Endothelial cell of umbilical vein (primary cell): ENCODE results near the gene BAG1. TPM values are rescaled to one million over a fixed set of nuclear protein-coding genes. Genes with fewer than 3 reads are reported as not detected.

Source experiments
- BruUV-seq: library from RNA; stranded (reverse); fragments of 400-500 nt; replicated peaks from 2 replicates; lab custom pipeline; 2021; lab: Mats Ljungman, UMichigan
- CTCF ChIA-PET: fragments of 300-600, 350-600 bp; sonication (Branson Sonifier 250); formaldehyde crosslinking; loops from one replicate; lab custom pipeline; 2021; ENCODE audit warnings: antibody characterized with exemption, inconsistent platforms; lab: Charles Lee
- POLR2A ChIA-PET: fragments of 300-600, 350-600 bp; sonication (Branson Sonifier 250); formaldehyde crosslinking; loops from one replicate; lab custom pipeline; 2021; ENCODE audit warnings: antibody characterized with exemption, inconsistent platforms; lab: Charles Lee
- DNase-seq: peaks from one replicate; pipeline ENCODE4 v3.0.0-alpha.2; 2011; ENCODE audit warnings: low read depth, low spot score
- FAIRE-seq: peaks from 2 replicates; lab custom pipeline; 2011; peaks lifted over from hg19 to GRCh38; lab: Jason Lieb, UNC
- H2AFZ ChIP-seq: 2 replicates; pipeline ENCODE4 v1.6.0; 2012; ENCODE audit warnings: low read depth, low read length, control low read depth, inconsistent platforms
- H3K27ac ChIP-seq: 2 replicates; pipeline ENCODE4 v1.5.1; 2011; ENCODE audit warnings: low read depth, mild to moderate bottlenecking, control low read depth, low read length, moderate library complexity; ENCODE audit not compliant: insufficient read depth
- H3K27me3 ChIP-seq, 2 experiments: 2 replicates each; pipeline versions ENCODE4 v1.6.0 to v1.6.1; 2011; ENCODE audit warnings: low read length in 2 of 2, mixed read lengths in 1 of 2; ENCODE audit not compliant: control insufficient read depth in 2 of 2, insufficient read depth in 2 of 2
- H3K36me3 ChIP-seq, 2 experiments: 2 replicates in 1 of 2; 3 replicates in 1 of 2; pipeline ENCODE4 v1.5.1; 2011; ENCODE audit warnings: low read length in 2 of 2, mild to moderate bottlenecking in 1 of 2, moderate library complexity in 1 of 2; ENCODE audit not compliant: control insufficient read depth in 2 of 2, insufficient read depth in 2 of 2; ENCODE audit errors: extremely low read depth in 1 of 2
- H3K4me1 ChIP-seq: 3 replicates; pipeline ENCODE4 v1.5.1; 2011; ENCODE audit warnings: mild to moderate bottlenecking, low read length; ENCODE audit not compliant: control insufficient read depth, insufficient read depth; ENCODE audit errors: extremely low read depth
- H3K4me2 ChIP-seq: 2 replicates; pipeline ENCODE4 v1.6.1; 2011; ENCODE audit warnings: low read length, control low read depth, mixed read lengths; ENCODE audit not compliant: insufficient read depth
- H3K4me3 ChIP-seq, 3 experiments: fragments of 200-600 bp in 1 of 3; sonication (generic), shearing (Covaris generic) in 1 of 3; replicated peaks in 1 of 3; 2 replicates each; pipeline ENCODE4 v1.5.1; 2011 to 2016; ENCODE audit warnings: control low read depth in 3 of 3, low read length in 3 of 3, mild to moderate bottlenecking in 2 of 3, inconsistent platforms in 1 of 3, low read depth in 1 of 3, moderate library complexity in 1 of 3; ENCODE audit not compliant: insufficient read depth in 1 of 3
- H3K79me2 ChIP-seq: 2 replicates; pipeline ENCODE4 v1.6.0; 2012; ENCODE audit warnings: low read length, inconsistent platforms; ENCODE audit not compliant: control insufficient read depth, insufficient read depth
- H3K9ac ChIP-seq: replicated peaks from 2 replicates; pipeline ENCODE3; 2011; ENCODE audit warnings: low read length, control low read depth; ENCODE audit not compliant: insufficient read depth; ENCODE audit errors: extremely low read depth
- H3K9me1 ChIP-seq: replicated peaks from 3 replicates; pipeline ENCODE4 v1.6.0; 2011; ENCODE audit warnings: mild to moderate bottlenecking, low read length; ENCODE audit not compliant: control insufficient read depth, insufficient read depth; ENCODE audit errors: extremely low read depth
- H3K9me3 ChIP-seq: replicated peaks from 2 replicates; pipeline ENCODE4 v1.5.1; 2012; ENCODE audit warnings: low read length, inconsistent platforms; ENCODE audit not compliant: control insufficient read depth, insufficient read depth
- H4K20me1 ChIP-seq: replicated peaks from 2 replicates; pipeline ENCODE3; 2011; ENCODE audit warnings: mild to moderate bottlenecking, low read length; ENCODE audit not compliant: control insufficient read depth, insufficient read depth; ENCODE audit errors: extremely low read depth
- EZH2 ChIP-seq: IDR thresholded peaks from 2 replicates; pipeline ENCODE4 v1.6.1; 2012; ENCODE audit warnings: borderline replicate concordance, low read depth, mild to moderate bottlenecking, moderate library complexity, low read length, inconsistent platforms; ENCODE audit not compliant: severe bottlenecking
- FOS ChIP-seq: IDR thresholded peaks from 2 replicates; pipeline ENCODE4 v1.6.1; 2011; ENCODE audit warnings: mild to moderate bottlenecking, low read length, moderate library complexity, borderline replicate concordance; ENCODE audit not compliant: insufficient read depth
- GATA2 ChIP-seq: IDR thresholded peaks from 2 replicates; pipeline ENCODE4 v1.7.0; 2011; ENCODE audit warnings: low read depth, mild to moderate bottlenecking, moderate library complexity, mixed read lengths, low read length; ENCODE audit not compliant: insufficient read length, insufficient read depth
- JUN ChIP-seq: IDR thresholded peaks from 2 replicates; pipeline ENCODE4 v1.6.1; 2011; ENCODE audit warnings: borderline replicate concordance, low read depth; ENCODE audit not compliant: insufficient read length, insufficient read depth
- MYC ChIP-seq: IDR thresholded peaks from one replicate; pipeline ENCODE4 v1.6.1; 2011; ENCODE audit warnings: mild to moderate bottlenecking, low read depth, low read length
- POLR2A ChIP-seq: IDR thresholded peaks from 2 replicates; pipeline ENCODE4 v1.6.1; 2012; ENCODE audit warnings: low read depth, mild to moderate bottlenecking, control low read depth, low read length
- POLR2AphosphoS5 ChIP-seq: IDR thresholded peaks from 2 replicates; pipeline ENCODE4 v1.6.1; 2012; ENCODE audit warnings: low read depth, mild to moderate bottlenecking, control low read depth, low read length, moderate library complexity; ENCODE audit not compliant: insufficient read depth
- dilution Hi-C: fragments of 300-500 bp; cut with MboI; formaldehyde crosslinking; loops from one replicate; pipeline ENCODE4 v1.15.0; 2019; ENCODE audit warnings: low sequenced_read_pairs; ENCODE audit not compliant: extremely low pct_ligation_motif_present
- intact Hi-C: fragments of 100-400 bp; cut with micrococcal nuclease; formaldehyde crosslinking; loops from one replicate; pipeline ENCODE4 v1.10.0; 2022
- polyA plus RNA-seq, 4 experiments: library from polyadenylated mRNA; depleted of rRNA in 3 of 4; stranded (reverse) in 3 of 4; unstranded in 1 of 4; fragments of >200 nt; gene quantifications; 2 replicates each; pipeline versions ENCODE4 v1.2.1 to v1.2.3, GENCODE V29; 2011 to 2012; ENCODE audit warnings: missing spikeins in 1 of 4
- total RNA-seq: library from RNA; stranded (reverse); gene quantifications from 2 replicates; pipeline ENCODE4 v1.2.3, GENCODE V29; 2021
- TF ChIP-seq, protein P1 (sequence below): IDR thresholded peaks from 2 replicates; pipeline ENCODE4 v1.6.1; 2011; ENCODE audit not compliant: insufficient read depth, insufficient read length
- TF ChIP-seq, protein P2 (sequence below), 2 donors: IDR thresholded peaks; 1 replicate in 1 of 2; 2 replicates in 1 of 2; pipeline ENCODE4 v1.5.1; 2011; ENCODE audit warnings: low read length in 2 of 2, mild to moderate bottlenecking in 2 of 2, moderate library complexity in 2 of 2, control low read depth in 1 of 2, inconsistent platforms in 1 of 2, low read depth in 1 of 2; ENCODE audit not compliant: insufficient read depth in 1 of 2; ENCODE audit errors: extremely low read depth in 1 of 2

Gene BAG1
- total and polyA plus RNA-seq, 2 donors (not counting 3 experiments of a cell fraction or from before 2014, with no cell fraction given), result 44.6 to 87.4 TPM

GRCh38 chr9:33255471-33255870 is 9.0 kb downstream of the BAG1 start:
- ChIA-PET POLR2A (no interaction called here), CTCF (no interaction called here)
- no peaks in the 10 kb centered on the region for H4K20me1 ChIP-seq
- BruUV-seq, result no TSS peak
- H3K4me2 ChIP-seq, result no peak overlapping the region
- DNase-seq (no peak), FAIRE-seq (no peak)
- intact Hi-C loops (no loop called here), dilution Hi-C loops (no loop called here)
- no peaks in the 10 kb centered on the region for H3K4me1 ChIP-seq
- peaks cover 45 to 48% of the 10 kb centered on the region in 2 experiments for H3K36me3 ChIP-seq
- no peaks in the 10 kb centered on the region for H3K27me3 ChIP-seq
- no peak overlapping the region for H3K9ac ChIP-seq
- no peaks in the 10 kb centered on the region for H3K9me1 ChIP-seq
- no peak overlapping the region for H3K27ac ChIP-seq
- TF ChIP-seq, protein P1, sequence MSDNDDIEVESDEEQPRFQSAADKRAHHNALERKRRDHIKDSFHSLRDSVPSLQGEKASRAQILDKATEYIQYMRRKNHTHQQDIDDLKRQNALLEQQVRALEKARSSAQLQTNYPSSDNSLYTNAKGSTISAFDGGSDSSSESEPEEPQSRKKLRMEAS, result no peak
- TF ChIP-seq, protein P2, sequence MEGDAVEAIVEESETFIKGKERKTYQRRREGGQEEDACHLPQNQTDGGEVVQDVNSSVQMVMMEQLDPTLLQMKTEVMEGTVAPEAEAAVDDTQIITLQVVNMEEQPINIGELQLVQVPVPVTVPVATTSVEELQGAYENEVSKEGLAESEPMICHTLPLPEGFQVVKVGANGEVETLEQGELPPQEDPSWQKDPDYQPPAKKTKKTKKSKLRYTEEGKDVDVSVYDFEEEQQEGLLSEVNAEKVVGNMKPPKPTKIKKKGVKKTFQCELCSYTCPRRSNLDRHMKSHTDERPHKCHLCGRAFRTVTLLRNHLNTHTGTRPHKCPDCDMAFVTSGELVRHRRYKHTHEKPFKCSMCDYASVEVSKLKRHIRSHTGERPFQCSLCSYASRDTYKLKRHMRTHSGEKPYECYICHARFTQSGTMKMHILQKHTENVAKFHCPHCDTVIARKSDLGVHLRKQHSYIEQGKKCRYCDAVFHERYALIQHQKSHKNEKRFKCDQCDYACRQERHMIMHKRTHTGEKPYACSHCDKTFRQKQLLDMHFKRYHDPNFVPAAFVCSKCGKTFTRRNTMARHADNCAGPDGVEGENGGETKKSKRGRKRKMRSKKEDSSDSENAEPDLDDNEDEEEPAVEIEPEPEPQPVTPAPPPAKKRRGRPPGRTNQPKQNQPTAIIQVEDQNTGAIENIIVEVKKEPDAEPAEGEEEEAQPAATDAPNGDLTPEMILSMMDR (IDR thresholded peaks at IDR 0.05; ENCODE audit: extremely low read depth in 1 of 2, insufficient read depth in 1 of 2, low read depth in 1 of 2, low read length in 2 of 2), result no peak
- TF ChIP-seq POLR2A (no peak), EZH2 (no peak), GATA2 (no peak), POLR2AphosphoS5 (no peak), FOS (no peak), JUN (no peak), MYC (no peak)
- no peaks in the 10 kb centered on the region for H3K9me3 ChIP-seq
- no peak overlapping the region for H2AFZ ChIP-seq
- H3K4me3 ChIP-seq, result no peak overlapping the region
- H3K79me2 ChIP-seq, result peaks cover 2% of the 10 kb centered on the region
